Sigmoid colon (tissue), 4 donors: ENCODE results near the gene CLC.

Experiments used
- EP300 ChIP-seq, 4 donors: sonication (generic); formaldehyde crosslinking; IDR thresholded peaks; one replicate each; pipeline ENCODE4 v1.6.1; 2017; ENCODE audit warnings: antibody characterized with exemption in 4 of 4
- POLR2A ChIP-seq, 2 donors: fragments of 450-650 bp; IDR thresholded peaks; one replicate each; pipeline ENCODE4 v1.6.1; 2016; ENCODE audit warnings: antibody characterized with exemption in 2 of 2, mild to moderate bottlenecking in 2 of 2, moderate library complexity in 2 of 2
- POLR2AphosphoS5 ChIP-seq, 4 donors: sonication (generic); formaldehyde crosslinking; IDR thresholded peaks; one replicate each; pipeline ENCODE4 v1.6.1; 2017; ENCODE audit warnings: antibody characterized with exemption in 4 of 4
- TF ChIP-seq, protein P1 (sequence below), 4 experiments: fragments of 450-650 bp in 3 of 4; fragments of 200-600 bp in 1 of 4; IDR thresholded peaks; one replicate each; pipeline ENCODE4 v1.5.1; 2016 to 2019; ENCODE audit warnings: antibody characterized with exemption in 4 of 4, mild to moderate bottlenecking in 3 of 4, moderate library complexity in 2 of 4

- TF ChIP-seq, protein P1, sequence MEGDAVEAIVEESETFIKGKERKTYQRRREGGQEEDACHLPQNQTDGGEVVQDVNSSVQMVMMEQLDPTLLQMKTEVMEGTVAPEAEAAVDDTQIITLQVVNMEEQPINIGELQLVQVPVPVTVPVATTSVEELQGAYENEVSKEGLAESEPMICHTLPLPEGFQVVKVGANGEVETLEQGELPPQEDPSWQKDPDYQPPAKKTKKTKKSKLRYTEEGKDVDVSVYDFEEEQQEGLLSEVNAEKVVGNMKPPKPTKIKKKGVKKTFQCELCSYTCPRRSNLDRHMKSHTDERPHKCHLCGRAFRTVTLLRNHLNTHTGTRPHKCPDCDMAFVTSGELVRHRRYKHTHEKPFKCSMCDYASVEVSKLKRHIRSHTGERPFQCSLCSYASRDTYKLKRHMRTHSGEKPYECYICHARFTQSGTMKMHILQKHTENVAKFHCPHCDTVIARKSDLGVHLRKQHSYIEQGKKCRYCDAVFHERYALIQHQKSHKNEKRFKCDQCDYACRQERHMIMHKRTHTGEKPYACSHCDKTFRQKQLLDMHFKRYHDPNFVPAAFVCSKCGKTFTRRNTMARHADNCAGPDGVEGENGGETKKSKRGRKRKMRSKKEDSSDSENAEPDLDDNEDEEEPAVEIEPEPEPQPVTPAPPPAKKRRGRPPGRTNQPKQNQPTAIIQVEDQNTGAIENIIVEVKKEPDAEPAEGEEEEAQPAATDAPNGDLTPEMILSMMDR (IDR thresholded peaks at IDR 0.05): no peak
- TF ChIP-seq POLR2AphosphoS5 (IDR thresholded peaks at IDR 0.05) (no peak), EP300 (IDR thresholded peaks at IDR 0.05) (no peak), POLR2A (IDR thresholded peaks at IDR 0.05) (no peak)
Measured at GRCh38 chr19:39745643-39746042, 7.8 kb upstream of the CLC start.
